Prostate gland (tissue), 2 donors: ENCODE measurements around the gene RECQL5. TPM values are rescaled to one million over a fixed set of nuclear protein-coding genes. Genes with fewer than 3 reads are reported as not detected.

Source experiments
- DNase-seq: peaks from one replicate; pipeline ENCODE4 v3.0.0-alpha.2; 2019; ENCODE audit warnings: low spot score
- H3K27ac ChIP-seq, 2 donors: fragments of 200-600 bp; sonication (generic); 2 replicates each; pipeline ENCODE4 v1.5.1; 2017 to 2019
- H3K27me3 ChIP-seq: fragments of 200-600 bp; sonication (generic); replicated peaks from 2 replicates; pipeline ENCODE4 v1.5.1; 2019; ENCODE audit not compliant: insufficient read depth
- H3K36me3 ChIP-seq, 2 donors: fragments of 200-600 bp; sonication (generic); 1 replicate in 1 of 2; 2 replicates in 1 of 2; pipeline versions ENCODE4 v1.5.1 to v1.8.1; 2017 to 2019
- H3K4me1 ChIP-seq: fragments of 200-600 bp; sonication (generic); replicated peaks from 2 replicates; pipeline ENCODE4 v1.5.1; 2019
- H3K4me3 ChIP-seq, 2 donors: fragments of 200-600 bp; sonication (generic); 2 replicates each; pipeline ENCODE4 v1.5.1; 2017 to 2019
- H3K9me3 ChIP-seq: fragments of 200-600 bp; sonication (generic); 2 replicates; pipeline ENCODE4 v1.5.1; 2017
- POLR2A ChIP-seq: fragments of 450-650 bp; IDR thresholded peaks from one replicate; pipeline ENCODE4 v1.6.1; 2016; ENCODE audit warnings: antibody characterized with exemption, mild to moderate bottlenecking
- POLR2AphosphoS5 ChIP-seq: sonication (generic); formaldehyde crosslinking; IDR thresholded peaks from one replicate; pipeline ENCODE4 v1.6.1; 2017; ENCODE audit warnings: antibody characterized with exemption
- WGBS: methylation state at CpG from one replicate; pipeline ENCODE4 v1.1.5; 2018; 5-methylcytosine and 5-hydroxymethylcytosine counted together
- intact Hi-C: fragments of 100-400 bp; cut with DNase I; formaldehyde crosslinking; loops from one replicate; pipeline ENCODE4 v1.14.2; 2022
- total RNA-seq, 2 donors: library from RNA; depleted of rRNA; stranded (reverse); fragments of >200 nt; gene quantifications; one replicate each; pipeline ENCODE4 v1.1.0, GENCODE V29; 2016
- TF ChIP-seq, protein P1 (sequence below), 4 experiments: fragments of 200-600 bp in 2 of 4; fragments of 450-650 bp in 2 of 4; sonication (generic) in 2 of 4; IDR thresholded peaks; 1 replicate in 3 of 4; 2 replicates in 1 of 4; pipeline ENCODE4 v1.5.1; 2016 to 2019; ENCODE audit warnings: antibody characterized with exemption in 4 of 4, mild to moderate bottlenecking in 2 of 4, moderate library complexity in 2 of 4

The RECQL5 gene
- total RNA-seq, 2 donors from 2014 or later, result 33.6 to 132 TPM

DNA sequence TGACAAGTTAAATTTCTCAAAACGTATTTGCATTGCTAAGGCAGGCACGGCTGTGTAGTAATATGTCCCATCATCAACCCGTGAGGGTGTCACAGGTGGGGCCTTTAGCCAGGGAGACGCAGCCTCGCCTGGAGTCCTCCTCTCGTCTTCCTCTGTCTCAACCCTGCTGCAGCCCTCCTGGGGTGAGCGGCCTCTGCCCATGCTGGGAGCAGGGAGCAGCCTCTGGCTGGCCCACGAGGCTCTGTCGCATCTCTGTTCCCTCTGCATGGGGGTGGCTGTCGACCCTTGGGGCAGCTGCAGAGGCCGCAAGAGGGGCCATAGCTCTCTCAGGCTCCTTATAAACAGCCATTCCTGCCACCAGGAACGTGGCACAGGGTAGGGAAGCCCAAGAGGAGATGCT is 34.5 kb downstream of the RECQL5 start:
- Histone ChIP-seq H3K27ac (peak overlapping the region in 1 of 2 donors; percentile 78), H3K27me3 (no peaks in the 10 kb centered on the region), H3K36me3 (no peaks in the 10 kb centered on the region), H3K4me3 (no peak overlapping the region), H3K4me1 (peaks cover 15% of the 10 kb centered on the region), H3K9me3 (no peaks in the 10 kb centered on the region)
- intact Hi-C loops, result no loop called here
- no peak for DNase-seq
- WGBS, result 72% methylated on average over 10 of the region's 12 CpGs
- TF ChIP-seq, protein P1, sequence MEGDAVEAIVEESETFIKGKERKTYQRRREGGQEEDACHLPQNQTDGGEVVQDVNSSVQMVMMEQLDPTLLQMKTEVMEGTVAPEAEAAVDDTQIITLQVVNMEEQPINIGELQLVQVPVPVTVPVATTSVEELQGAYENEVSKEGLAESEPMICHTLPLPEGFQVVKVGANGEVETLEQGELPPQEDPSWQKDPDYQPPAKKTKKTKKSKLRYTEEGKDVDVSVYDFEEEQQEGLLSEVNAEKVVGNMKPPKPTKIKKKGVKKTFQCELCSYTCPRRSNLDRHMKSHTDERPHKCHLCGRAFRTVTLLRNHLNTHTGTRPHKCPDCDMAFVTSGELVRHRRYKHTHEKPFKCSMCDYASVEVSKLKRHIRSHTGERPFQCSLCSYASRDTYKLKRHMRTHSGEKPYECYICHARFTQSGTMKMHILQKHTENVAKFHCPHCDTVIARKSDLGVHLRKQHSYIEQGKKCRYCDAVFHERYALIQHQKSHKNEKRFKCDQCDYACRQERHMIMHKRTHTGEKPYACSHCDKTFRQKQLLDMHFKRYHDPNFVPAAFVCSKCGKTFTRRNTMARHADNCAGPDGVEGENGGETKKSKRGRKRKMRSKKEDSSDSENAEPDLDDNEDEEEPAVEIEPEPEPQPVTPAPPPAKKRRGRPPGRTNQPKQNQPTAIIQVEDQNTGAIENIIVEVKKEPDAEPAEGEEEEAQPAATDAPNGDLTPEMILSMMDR (IDR thresholded peaks at IDR 0.05), result no peak
- TF ChIP-seq POLR2A (no peak), POLR2AphosphoS5 (no peak)

DNA sequence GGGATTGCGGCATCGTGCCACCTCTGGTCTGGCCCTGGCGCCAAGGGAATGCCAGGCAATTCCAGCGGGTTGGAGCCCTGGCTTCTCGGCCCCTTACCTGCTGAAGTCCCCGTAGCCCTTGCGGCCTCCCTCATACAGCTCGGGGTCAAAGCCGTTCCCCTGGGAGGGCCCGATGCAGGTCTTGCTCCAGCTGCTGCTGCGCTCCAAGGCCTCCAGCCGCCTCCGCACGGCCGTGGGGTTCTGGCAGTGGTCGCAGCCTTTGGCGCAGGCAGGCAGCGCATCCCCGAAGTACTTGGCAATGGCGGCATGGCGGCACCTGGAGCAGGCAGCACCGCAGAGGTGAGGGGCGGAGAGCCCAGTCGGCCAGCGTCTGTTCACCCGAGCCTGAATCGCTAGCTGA is 35.6 kb downstream of the RECQL5 start:
- Histone ChIP-seq H3K4me3 (no peak overlapping the region), H3K9me3 (no peaks in the 10 kb centered on the region), H3K36me3 (no peaks in the 10 kb centered on the region), H3K27ac (no peak overlapping the region), H3K27me3 (no peaks in the 10 kb centered on the region), H3K4me1 (peaks cover 15% of the 10 kb centered on the region)
- intact Hi-C loops, result no loop called here
- no peak for TF ChIP-seq POLR2A
- TF ChIP-seq, protein P1 (IDR thresholded peaks at IDR 0.05), result no peak
- no peak for TF ChIP-seq POLR2AphosphoS5
- WGBS, result 90% methylated on average over 23 of the region's 27 CpGs
- no peak for DNase-seq

DNA sequence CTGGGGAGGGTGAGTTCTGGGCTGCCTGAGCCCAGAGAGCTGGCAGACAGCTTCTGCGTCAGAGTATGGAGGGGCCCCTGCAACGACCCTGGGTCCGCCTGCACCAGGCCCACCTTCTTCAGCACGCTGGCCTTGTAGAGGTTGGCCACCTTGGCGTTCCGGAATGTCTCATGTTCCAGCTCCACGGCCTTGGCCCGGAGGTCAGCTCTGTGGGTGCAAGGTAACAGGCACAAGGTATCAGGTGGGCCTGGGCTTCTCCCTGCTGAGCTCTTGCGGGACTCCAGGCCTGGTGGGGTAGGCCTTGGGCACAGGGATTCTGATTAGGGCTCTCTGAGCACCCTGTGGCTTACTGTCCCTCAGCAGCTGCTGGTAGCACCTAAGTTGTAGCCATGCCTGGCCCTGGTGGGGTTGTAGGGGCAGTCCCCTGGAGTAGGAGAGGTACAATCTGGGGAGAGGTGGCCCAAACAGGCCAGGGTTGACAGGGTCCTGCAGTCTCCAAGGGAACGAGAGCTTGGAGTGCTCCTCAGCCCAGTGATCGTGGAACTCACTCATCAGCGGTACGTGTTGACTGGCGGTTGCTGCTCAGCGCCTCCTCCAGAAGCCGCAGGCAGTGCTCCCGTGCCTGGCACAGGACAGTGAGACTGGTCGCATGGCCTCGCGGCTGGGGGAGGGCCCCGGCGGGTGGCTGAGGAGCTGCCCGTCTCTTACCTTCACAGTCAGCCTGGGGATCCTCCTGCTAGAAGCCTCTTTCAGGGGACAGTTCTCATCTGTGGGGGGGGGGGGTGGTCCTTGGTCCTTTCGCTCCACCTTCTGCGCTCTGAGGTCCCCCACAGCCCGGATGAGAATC is 36.7 kb downstream of the RECQL5 start:
- intact Hi-C loops, result no loop called here
- Histone ChIP-seq H3K27ac (no peak overlapping the region), H3K9me3 (no peaks in the 10 kb centered on the region), H3K4me3 (no peak overlapping the region), H3K4me1 (peaks cover 15% of the 10 kb centered on the region), H3K36me3 (no peaks in the 10 kb centered on the region), H3K27me3 (no peaks in the 10 kb centered on the region)
- 89% methylated on average over 25 of the region's 26 CpGs for WGBS
- TF ChIP-seq POLR2A (no peak), POLR2AphosphoS5 (no peak)
- TF ChIP-seq, protein P1 (IDR thresholded peaks at IDR 0.05), result no peak
- no peak for DNase-seq

DNA sequence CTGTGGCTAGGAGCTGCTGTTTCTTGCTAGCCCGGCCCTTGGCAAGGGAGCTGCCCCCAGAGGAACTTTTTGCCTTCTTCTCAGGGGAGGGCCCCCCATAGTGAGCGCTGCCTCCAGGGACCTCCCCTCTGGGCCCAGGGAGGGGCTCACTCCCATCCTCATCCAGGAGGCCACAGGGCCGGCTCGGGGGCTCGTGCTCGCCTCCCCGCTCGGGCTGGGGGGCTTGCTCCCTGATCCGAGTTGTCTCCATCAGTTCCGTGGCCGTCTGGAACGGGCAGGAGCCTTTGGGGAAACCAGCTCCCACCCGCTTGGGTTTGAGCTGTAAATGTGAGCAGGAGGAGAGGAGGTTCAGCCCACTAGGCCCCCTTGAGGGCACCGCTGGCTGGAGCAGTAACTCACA is 37.8 kb downstream of the RECQL5 start:
- Histone ChIP-seq H3K4me1 (peaks cover 11% of the 10 kb centered on the region), H3K27me3 (no peaks in the 10 kb centered on the region), H3K4me3 (no peak overlapping the region), H3K36me3 (peaks cover 0 to 3% of the 10 kb centered on the region in 2 donors), H3K27ac (no peak overlapping the region), H3K9me3 (no peaks in the 10 kb centered on the region)
- TF ChIP-seq POLR2A (no peak), POLR2AphosphoS5 (no peak)
- TF ChIP-seq, protein P1 (IDR thresholded peaks at IDR 0.05), result no peak
- DNase-seq, result no peak
- WGBS, result 80% methylated on average over 14 of the region's 14 CpGs
- intact Hi-C loops, result no loop called here

DNA sequence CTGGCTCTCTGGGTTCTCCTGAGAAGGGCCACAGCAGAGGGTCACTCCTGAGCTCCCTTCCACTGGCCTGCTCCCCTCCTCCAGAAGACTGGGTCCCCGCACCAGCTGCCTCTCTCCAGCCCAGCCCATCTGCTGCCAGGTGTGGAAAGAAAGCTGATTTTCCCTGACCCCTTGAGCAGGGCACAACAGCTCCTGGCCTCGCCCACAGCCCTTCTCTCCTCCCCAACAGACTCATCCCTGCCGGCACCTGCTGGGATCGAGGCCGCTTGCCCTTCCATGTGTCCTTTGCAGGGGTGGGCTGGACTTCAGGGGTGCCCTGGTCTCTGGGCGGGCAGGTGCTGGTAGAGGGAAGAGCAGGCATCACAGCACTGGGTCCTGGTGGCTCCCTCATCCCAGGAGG is 38.5 kb downstream of the RECQL5 start:
- intact Hi-C loops, result no loop called here
- no peak for TF ChIP-seq POLR2AphosphoS5
- TF ChIP-seq, protein P1 (IDR thresholded peaks at IDR 0.05), result no peak
- TF ChIP-seq POLR2A, result no peak
- 90% methylated on average over 6 of the region's 6 CpGs for WGBS
- Histone ChIP-seq H3K4me1 (peaks cover 5% of the 10 kb centered on the region), H3K27me3 (no peaks in the 10 kb centered on the region), H3K4me3 (no peak overlapping the region), H3K9me3 (no peaks in the 10 kb centered on the region), H3K36me3 (peaks cover 0 to 3% of the 10 kb centered on the region in 2 donors), H3K27ac (no peak overlapping the region)
- DNase-seq, result no peak
